Stimulated activated CD8-positive, alpha-beta memory T cell treated with anti-CD3 and anti-CD28 coated beads, Interleukin-15, amount 100 ng/mL, for 4 hours (primary cell): Measurements from ENCODE around the gene SLC11A2.

Experiments
- DNase-seq, 2 donors: peaks; one replicate each; pipeline ENCODE4 v3.0.0-alpha.2; 2020; ENCODE audit warnings: low read depth in 2 of 2

Gene SLC11A2

DNA sequence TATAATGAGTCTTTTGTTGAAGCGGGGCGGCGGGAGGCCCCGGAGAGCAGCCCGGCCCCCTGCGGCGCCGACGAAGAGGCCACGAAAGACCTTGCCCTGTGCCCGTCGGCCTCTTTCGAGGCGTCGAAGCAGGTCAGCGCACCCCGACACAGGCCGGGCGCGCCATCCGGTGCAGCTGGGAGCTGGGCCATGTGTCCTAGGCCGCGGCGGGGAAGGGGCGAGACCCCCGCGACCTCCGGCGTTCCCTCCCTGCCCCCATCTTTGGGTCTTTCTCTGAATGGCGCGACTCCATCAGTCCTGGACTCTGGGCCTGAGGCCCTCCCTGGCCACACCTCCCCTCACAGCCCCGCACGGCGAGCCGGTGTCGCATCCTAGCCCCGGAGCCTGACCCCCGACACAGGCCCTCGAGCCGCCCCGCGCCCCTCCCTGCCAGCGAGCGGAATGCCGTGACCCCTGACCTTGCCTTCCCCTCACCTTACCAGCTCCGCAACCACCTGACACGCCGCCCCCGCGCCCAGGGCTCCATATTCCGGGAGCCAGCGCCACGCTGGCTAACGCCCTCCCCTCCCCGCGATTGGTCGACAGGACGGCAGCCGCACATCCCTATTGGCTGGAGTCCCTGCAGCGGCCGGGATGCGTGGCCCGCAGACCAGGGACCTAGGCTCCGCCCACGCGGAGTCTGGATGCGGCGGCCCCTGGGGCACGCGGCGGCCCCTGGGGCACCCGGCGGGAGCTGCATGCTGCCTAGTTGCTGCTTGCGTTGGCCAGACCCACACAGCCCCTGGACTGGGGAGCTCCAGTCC is at the start of gene SLC11A2:
SLC11A2 (minus strand) TSS at position 549 of the 803 bp plus-strand sequence. CDS start 15,656 bp downstream, outside the sequence.
- DNase-seq = peak; percentile 86 to 87

DNA sequence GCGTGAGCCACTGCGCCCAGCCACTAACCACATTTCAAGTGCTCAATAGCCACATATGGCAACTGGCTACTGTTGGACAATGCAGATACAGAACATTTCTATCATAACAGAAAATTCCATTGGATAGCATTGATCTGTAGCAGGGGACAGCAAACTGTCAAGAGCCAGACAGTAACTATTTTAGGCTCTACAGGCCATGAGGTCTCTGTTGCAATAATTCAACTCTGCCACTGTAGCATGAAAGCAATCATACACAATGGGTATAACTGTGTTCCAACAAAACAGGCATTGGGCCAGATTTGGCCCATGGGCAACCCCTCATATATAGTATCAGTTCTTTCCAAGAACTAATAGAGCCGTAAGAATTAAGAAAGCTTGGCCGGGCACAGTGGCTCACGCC is 49.2 kb upstream of the SLC11A2 start:
- no peak for DNase-seq

DNA sequence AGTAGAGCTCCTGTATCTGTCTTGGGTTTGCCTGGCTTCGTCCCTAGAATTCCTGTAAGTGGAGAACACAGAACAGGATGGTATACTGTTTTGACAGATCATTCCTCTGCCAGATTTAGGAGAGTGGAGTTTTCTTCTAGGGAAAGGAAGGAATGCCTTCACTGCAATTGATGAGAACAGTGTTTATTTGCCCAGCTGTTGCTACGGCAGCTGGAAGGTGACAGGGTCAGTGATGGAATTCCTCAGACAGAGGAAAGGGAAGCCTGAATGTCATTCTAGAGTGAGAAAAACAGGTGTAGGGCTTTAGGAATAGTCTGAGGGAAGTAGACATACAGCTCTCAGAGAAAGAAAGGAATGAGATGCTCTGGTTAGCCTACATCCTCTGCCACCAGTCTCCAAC is 45.5 kb upstream of the SLC11A2 start:
- no peak for DNase-seq

- no peak for DNase-seq
These were observed 43.8 kb upstream of the SLC11A2 start for GRCh38 chr12:51070004-51070403.

- no peak for DNase-seq
These were observed 41.6 kb upstream of the SLC11A2 start for GRCh38 chr12:51067771-51068170.

DNA sequence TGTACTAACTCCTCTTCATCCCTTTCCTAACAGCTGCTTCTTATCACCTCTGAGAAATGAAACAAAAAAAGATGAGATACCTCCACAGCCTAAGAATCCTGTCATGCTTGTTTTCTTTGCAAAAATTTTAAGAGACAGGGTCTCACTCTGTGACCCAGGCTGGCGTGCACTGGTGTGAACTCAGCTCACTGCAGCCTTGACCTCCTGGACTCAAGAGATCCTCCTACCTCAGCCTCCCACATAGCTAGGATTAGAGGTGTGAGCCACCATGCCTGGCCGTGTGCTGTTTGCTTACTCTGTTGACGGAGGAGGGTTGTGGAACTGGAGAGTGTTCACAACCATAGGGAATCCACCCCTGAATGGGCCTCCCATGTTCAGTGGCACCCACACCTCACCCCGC is 41.0 kb upstream of the SLC11A2 start:
- DNase-seq = no peak

DNA sequence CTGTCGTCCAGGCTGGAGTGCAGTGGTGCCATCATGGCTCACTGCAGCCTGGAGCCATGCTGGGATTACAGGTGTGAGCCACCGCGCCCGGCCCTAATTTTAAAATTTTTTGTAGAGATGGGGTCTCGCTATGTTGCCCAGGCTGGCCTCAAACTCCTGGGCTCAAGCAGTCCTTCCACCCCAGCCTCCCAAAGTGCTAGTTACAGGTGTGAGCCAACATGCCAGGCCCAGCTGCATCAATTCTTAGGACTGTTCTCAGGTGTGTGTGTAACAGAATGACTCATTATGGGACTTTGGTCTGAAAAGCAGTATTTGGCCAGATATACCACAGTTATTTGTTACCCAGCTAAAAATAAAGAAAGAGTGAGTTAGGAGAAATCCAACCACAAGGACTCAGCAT is 39.3 kb upstream of the SLC11A2 start:
- no peak for DNase-seq

GRCh38 chr12:51062631-51063397 is 36.6 kb upstream of the SLC11A2 start:
- DNase-seq = no peak

GRCh38 chr12:51059086-51059485 is 32.9 kb upstream of the SLC11A2 start:
- no peak for DNase-seq

DNA sequence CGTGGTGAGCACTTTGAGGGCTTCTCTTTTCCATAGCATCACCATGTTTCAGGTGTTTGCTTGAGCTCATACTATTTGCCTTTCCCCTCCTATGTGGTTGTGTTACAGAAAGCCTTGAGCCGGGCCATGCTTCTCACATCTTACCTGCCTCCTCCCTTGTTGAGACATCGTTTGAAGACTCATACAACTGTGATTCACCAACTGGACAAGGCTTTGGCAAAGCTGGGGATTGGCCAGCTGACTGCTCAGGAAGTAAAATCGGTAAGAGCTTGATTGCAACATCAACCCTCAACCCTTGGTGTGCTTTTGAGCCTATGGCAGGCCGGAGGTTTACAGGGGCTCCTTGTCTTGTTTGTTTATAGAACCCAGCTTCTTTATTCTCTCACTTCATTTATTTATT is 30.1 kb upstream of the SLC11A2 start:
- no peak for DNase-seq

DNA sequence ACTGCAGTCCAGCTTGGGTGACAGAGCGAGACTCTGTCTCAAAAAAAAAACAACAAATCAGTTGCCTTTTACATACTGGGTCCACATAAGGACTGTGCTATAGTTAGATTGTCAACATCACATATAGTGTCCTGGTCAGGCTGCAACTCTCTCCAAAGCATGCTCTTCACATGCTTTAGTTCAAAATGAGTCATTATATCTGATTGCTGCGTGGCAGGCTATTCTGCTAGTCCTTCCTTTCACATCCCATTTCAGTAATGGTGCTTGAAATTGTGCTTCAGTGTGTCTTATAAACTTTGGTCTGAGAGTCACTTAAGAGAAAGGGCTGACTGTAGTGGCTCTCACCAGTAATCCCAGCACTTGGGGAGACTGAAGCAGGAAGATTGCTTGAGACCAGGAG is 28.9 kb upstream of the SLC11A2 start:
- DNase-seq = no peak

- DNase-seq = no peak
These were observed 25.6 kb upstream of the SLC11A2 start for GRCh38 chr12:51051787-51052186.

GRCh38 chr12:51049525-51049924 is 23.3 kb upstream of the SLC11A2 start:
- no peak for DNase-seq

- no peak for DNase-seq
These were observed 22.6 kb upstream of the SLC11A2 start for GRCh38 chr12:51048661-51049251.

GRCh38 chr12:51047655-51048540 is 21.7 kb upstream of the SLC11A2 start, which contains the start of gene LETMD1:
TSS of gene LETMD1 (plus strand) at chr12:51048327. CDS start at chr12:51048357, 30 bp downstream.
- peak; percentile 75 to 87 for DNase-seq

DNA sequence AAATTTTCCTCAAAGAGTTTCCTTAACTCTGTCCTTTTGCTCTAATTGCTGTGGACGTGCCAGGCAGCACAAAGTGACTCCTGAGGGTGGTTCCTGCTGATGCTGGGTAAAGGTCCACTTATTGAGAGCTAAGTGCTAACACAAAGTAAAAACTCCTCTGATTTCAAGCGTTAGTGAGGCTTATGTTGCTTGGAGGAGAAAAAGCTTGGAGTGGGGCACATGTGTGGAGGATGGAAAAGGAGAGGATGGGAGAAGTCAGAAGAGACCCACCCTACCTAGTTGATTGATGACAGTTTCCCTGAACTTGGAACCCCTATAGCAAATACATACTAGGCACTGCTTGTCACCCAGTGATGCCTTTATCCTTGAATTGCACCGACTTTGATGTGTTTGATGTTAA is 10.1 kb upstream of the SLC11A2 start:
- no peak for DNase-seq

DNA sequence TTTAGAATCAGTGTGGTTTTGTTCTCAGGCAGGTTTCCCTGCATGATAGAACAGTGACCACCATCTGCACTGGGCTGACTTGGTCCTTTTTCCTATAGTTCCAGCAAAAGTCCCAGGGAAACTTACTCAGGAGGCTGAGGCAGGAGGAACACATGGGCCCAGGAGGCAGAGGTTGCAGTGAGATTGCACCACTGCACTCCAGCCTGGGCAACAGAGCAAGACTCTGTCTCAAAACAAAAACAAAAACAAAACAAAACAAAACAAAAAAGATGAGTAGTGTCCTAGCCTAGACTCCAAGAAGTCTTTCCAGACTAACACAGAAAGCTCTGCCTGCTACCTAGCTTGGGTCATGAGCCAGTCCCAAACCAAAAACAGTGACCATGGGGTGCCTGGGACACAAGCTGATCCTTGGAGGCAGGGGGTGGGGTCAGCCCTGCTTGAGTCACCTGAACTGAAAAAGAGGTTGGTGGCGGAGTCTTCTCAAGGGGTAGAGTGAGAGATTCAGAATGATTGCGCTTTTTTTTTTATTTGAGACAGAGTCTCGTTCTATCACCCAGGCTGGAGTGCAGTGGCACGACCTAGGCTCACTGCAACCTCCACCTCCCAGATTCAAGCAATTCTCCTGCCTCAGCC is 7.4 kb upstream of the SLC11A2 start:
- no peak for DNase-seq

GRCh38 chr12:51033048-51033447 is 6.9 kb upstream of the SLC11A2 start:
- no peak for DNase-seq

DNA sequence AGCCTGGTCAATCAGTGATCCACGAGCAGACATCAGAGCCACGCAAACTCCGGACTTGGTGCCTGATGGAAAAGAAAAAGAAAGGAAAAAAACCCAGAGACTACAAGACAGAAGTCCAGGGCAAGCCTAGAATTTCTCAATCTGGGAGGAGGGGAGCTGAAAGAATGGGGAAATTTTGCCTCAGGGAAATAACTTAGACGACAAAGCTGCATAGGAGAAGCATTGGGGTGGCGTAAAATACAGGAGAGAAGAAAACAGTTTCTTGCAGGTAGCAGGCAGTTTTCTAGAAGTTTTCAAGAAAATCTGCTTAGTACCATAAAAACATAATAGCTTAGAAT is 2.6 kb upstream of the SLC11A2 start:
- DNase-seq = no peak

- no peak for DNase-seq
These were observed 2.1 kb upstream of the SLC11A2 start for GRCh38 chr12:51028126-51028812.
